Muscle of leg (tissue), 11 donors: ENCODE measurements around the gene NPSR1. TPM values are rescaled to one million over a fixed set of nuclear protein-coding genes. Genes with fewer than 3 reads are reported as not detected.

Experiments
- DNase-seq: peaks from one replicate; pipeline ENCODE4 v3.0.0; 2013
- H3K27ac ChIP-seq: one replicate; pipeline ENCODE4 v1.5.1; 2013; ENCODE audit warnings: mild to moderate bottlenecking, low read length, control low read depth
- H3K27me3 ChIP-seq: one replicate; pipeline ENCODE4 v1.6.1; 2013; ENCODE audit warnings: low read length; ENCODE audit not compliant: control insufficient read depth, insufficient read depth
- H3K36me3 ChIP-seq: one replicate; pipeline ENCODE4 v1.6.1; 2013; ENCODE audit warnings: low read length; ENCODE audit not compliant: control insufficient read depth, insufficient read depth
- H3K4me1 ChIP-seq: one replicate; pipeline ENCODE4 v1.6.1; 2013; ENCODE audit warnings: low read length; ENCODE audit not compliant: control insufficient read depth, insufficient read depth
- H3K4me3 ChIP-seq: one replicate; pipeline ENCODE4 v1.5.1; 2013; ENCODE audit warnings: low read length, control low read depth
- H3K9me3 ChIP-seq: replicated peaks from 2 replicates; pipeline ENCODE4 v1.6.1; 2013; ENCODE audit warnings: low read depth, low read length; ENCODE audit not compliant: control insufficient read depth
- WGBS: methylation state at CpG from one replicate; pipeline ENCODE4 v1.1.5; 2013; ENCODE audit warnings: missing lambda C conversion rate; ENCODE audit not compliant: insufficient coverage; 5-methylcytosine and 5-hydroxymethylcytosine counted together
- polyA plus RNA-seq, 8 donors: library from polyadenylated mRNA; unstranded; fragments of 120-200 nt; gene quantifications; one replicate each; pipeline versions ENCODE4 v1.2.1 to v1.2.3, GENCODE V29; 2013; ENCODE audit warnings: inconsistent platforms in 1 of 8, low replicate concordance in 1 of 8; ENCODE audit not compliant: insufficient read length in 8 of 8, insufficient read depth in 1 of 8
- total RNA-seq: library from RNA; stranded (reverse); fragments of 120-200 nt; gene quantifications from one replicate; pipeline ENCODE4 v1.2.4, GENCODE V29; 2013

The NPSR1 gene
- total and polyA plus RNA-seq, 9 donors, result 0.10 to 3.0 (median 1.8) TPM

DNA sequence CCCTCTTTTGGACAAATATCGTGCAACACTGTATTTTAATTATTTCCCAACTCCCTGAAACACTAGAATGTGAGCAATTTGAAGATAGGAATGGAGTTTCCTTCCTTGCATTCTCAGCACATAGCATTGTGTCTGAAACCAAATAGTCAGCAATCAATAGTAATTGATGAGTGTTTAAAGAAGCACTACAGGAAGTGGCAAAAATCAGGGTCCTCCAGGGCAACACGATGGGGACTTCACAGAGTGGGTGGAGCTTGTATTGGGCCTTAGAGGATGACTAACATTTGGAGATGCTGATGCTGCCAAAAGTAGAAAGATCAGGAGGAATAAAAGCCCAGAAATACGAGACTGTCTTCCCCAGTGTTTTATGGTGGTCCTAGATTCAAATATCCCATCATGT lies 94.9 kb downstream of the NPSR1 start:
- Histone ChIP-seq H3K27me3 (no peaks in the 10 kb centered on the region), H3K36me3 (no peaks in the 10 kb centered on the region), H3K4me1 (peaks cover 7% of the 10 kb centered on the region), H3K4me3 (no peak overlapping the region), H3K27ac (no peak overlapping the region), H3K9me3 (no peaks in the 10 kb centered on the region)
- no peak for DNase-seq
- 50% methylated on average over 1 of the region's 3 CpGs for WGBS

DNA sequence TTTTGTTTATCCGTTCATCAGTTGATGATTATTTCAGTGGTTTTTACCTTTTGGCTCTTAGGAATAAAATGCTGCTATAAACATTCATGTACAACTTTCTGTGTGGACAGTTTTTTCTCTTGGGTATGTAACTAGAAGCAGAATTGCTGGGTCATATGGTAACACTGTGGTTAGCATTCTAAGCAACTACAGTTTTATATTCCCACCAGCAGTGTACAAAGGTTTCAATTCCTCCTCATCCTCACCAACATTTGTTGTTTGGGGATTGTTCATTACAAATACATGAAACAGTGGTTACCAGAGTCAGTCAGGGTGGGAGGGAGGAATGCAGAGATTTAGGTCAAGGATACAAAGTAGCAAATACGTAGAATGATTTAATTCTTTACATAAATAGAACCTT lies 97.0 kb downstream of the NPSR1 start:
- H3K9me3 ChIP-seq, result no peaks in the 10 kb centered on the region
- no peaks in the 10 kb centered on the region for H3K27me3 ChIP-seq
- no peak for DNase-seq
- WGBS, result no CpG with 5 or more reads among the region's 2 CpGs
- H3K4me1 ChIP-seq, result no peaks in the 10 kb centered on the region
- H3K4me3 ChIP-seq, result no peak overlapping the region
- no peak overlapping the region for H3K27ac ChIP-seq
- H3K36me3 ChIP-seq, result no peaks in the 10 kb centered on the region

DNA sequence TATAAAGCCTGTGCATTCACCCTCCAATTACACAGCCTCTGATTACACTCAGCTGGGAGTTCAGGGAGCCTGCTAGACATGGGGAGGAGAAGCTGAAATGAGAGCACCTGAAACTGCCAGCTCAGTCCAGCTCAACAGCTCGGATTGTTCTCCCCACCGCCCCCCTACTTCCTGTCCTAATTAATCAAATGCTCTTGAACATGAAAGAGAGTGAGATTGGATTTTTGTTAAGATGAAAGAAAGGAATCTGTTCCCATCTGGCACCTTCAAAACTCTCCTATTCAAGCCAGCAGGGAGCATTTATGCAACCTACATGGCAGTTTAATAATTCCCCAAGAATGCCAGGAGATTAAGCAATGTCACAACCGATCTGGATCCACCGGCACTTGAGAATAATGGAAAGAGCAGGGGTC lies 98.0 kb downstream of the NPSR1 start:
- Histone ChIP-seq H3K4me1 (no peaks in the 10 kb centered on the region), H3K9me3 (no peaks in the 10 kb centered on the region), H3K4me3 (no peak overlapping the region), H3K36me3 (no peaks in the 10 kb centered on the region), H3K27me3 (no peaks in the 10 kb centered on the region), H3K27ac (no peak overlapping the region)
- WGBS, result no CpG with 5 or more reads among the region's 4 CpGs
- DNase-seq, result no peak

DNA sequence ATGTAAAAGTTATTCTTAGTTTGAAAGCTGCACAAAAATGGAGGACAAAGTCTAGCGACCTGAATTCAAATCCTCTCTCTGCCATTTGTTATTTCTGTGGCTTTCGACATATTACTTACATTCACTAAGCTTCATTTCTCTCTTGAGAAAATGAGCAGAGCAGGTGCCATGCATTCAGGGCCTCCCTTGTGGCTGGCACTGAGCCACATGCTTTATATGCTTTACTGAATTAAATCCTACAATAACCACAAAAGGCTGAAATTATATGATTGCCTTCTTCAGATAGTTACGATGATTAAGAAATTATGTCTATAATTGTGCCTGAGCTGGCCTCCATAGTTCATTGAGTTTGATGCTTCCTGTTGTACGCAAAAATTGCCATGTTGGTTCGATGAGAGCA lies 98.7 kb downstream of the NPSR1 start:
- no peaks in the 10 kb centered on the region for H3K4me1 ChIP-seq
- WGBS, result no CpG with 5 or more reads among the region's 5 CpGs
- no peaks in the 10 kb centered on the region for H3K27me3 ChIP-seq
- no peaks in the 10 kb centered on the region for H3K36me3 ChIP-seq
- H3K9me3 ChIP-seq, result no peaks in the 10 kb centered on the region
- H3K4me3 ChIP-seq, result no peak overlapping the region
- DNase-seq, result no peak
- H3K27ac ChIP-seq, result no peak overlapping the region

DNA sequence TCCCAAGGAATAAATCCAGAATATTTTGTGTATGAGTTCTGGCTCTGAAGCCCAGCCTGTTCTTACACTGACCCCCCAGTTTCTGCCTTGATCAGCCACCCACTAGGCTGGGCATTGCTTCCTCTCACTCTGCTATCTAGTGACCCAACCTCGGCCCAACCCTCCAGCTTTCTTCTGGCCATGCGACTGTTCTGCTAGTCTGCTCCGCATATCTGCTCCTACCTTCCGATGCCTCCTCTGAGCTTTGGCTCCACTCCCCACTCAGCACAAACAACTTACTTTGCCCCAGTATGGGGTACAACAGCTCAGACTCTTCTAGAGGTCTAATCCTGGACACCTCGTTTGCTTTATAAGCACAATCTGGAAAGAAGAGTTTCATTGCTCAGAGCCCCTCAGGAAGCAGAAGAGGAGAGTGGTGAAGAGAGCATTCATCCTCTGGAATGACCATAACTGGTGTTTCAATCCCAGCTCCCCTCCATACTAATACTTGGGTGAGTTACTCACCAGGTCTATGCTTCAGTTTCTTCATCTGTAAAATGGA lies 99.6 kb downstream of the NPSR1 start:
- H3K9me3 ChIP-seq, result no peaks in the 10 kb centered on the region
- no peak overlapping the region for H3K27ac ChIP-seq
- 75% methylated on average over 2 of the region's 5 CpGs for WGBS
- no peak overlapping the region for H3K4me3 ChIP-seq
- no peak for DNase-seq
- no peaks in the 10 kb centered on the region for H3K36me3 ChIP-seq
- no peaks in the 10 kb centered on the region for H3K4me1 ChIP-seq
- H3K27me3 ChIP-seq, result no peaks in the 10 kb centered on the region

DNA sequence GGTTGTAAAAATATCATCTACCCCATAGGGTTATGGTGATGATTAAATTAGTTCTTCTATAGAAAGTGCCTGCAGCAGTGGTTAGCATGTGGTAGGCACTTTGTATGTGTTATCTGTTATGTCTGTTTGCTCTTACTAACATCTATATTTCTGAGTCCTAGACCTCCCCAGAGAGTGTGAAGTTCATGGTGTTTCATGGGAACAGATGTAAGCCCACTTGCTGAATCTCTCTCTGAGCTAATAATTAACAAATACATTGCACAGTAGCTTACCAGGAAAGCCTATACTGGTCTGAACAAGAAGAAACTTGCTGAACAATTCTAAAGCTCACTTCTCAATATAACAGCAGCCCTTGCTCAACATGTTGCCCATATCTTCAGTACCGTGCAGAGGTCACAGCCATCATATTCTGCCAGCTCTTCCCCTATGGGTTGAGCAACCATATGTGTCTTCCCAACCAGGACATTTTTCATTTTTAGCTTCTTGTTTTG lies 100.1 kb downstream of the NPSR1 start:
- no peaks in the 10 kb centered on the region for H3K9me3 ChIP-seq
- no peaks in the 10 kb centered on the region for H3K27me3 ChIP-seq
- 92% methylated on average over 1 of the region's 1 CpG for WGBS
- H3K4me3 ChIP-seq, result no peak overlapping the region
- H3K4me1 ChIP-seq, result no peaks in the 10 kb centered on the region
- H3K27ac ChIP-seq, result no peak overlapping the region
- no peaks in the 10 kb centered on the region for H3K36me3 ChIP-seq
- no peak for DNase-seq

DNA sequence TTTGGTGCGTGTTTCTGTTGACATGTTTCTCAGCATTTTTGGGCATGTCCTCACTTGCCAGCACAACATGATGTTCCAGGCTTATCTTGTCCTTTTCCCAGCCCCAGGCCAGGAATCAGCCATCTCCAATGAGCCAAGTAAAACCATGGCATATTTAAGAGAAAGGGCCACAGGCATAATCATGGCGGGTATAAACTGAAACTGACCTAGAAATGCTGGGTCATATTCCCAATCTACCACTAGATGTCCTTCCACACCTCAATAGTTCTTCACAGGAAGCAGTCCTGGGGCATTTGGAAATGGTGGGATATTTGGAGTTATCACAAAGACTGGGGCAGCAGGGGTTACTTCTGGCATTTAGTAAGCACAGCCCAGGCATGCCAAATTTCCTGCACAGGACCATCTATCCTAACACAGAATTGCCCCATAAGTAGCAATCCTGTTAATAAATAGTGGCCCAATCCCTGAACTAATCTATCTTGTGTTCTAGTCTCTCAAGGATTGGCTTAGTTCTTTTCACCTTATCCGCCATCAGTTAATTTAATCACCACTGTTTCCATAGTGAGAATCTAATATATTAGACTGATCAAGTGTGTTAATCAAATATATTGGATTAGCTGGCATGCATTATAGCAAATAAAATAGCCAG lies 101.6 kb downstream of the NPSR1 start:
- no peaks in the 10 kb centered on the region for H3K27me3 ChIP-seq
- no peak for DNase-seq
- H3K27ac ChIP-seq, result no peak overlapping the region
- H3K4me3 ChIP-seq, result no peak overlapping the region
- no peaks in the 10 kb centered on the region for H3K9me3 ChIP-seq
- H3K36me3 ChIP-seq, result no peaks in the 10 kb centered on the region
- no peaks in the 10 kb centered on the region for H3K4me1 ChIP-seq
- 100% methylated on average over 1 of the region's 3 CpGs for WGBS

DNA sequence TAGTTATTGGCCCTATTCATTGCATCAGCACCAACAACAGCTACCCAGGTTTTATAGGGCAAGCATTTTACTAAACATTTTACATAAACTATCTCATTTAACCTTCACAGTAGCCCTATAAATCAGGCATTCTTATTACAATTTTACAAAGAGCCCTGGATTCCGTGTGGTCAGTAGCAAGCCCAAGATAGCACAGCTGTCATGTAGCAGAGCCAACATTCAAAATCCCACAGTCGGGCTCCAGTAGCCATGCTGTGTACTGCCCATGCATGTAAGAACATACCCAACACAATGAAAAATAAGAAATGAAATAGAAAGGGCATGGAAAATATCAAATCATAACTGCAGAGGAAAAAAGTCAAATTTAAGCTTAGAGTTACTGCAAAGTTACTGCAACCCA lies 102.3 kb downstream of the NPSR1 start:
- Histone ChIP-seq H3K4me3 (no peak overlapping the region), H3K4me1 (no peaks in the 10 kb centered on the region), H3K27me3 (no peaks in the 10 kb centered on the region), H3K9me3 (no peaks in the 10 kb centered on the region), H3K36me3 (no peaks in the 10 kb centered on the region), H3K27ac (no peak overlapping the region)
- no peak for DNase-seq
- 100% methylated on average over 1 of the region's 2 CpGs for WGBS

DNA sequence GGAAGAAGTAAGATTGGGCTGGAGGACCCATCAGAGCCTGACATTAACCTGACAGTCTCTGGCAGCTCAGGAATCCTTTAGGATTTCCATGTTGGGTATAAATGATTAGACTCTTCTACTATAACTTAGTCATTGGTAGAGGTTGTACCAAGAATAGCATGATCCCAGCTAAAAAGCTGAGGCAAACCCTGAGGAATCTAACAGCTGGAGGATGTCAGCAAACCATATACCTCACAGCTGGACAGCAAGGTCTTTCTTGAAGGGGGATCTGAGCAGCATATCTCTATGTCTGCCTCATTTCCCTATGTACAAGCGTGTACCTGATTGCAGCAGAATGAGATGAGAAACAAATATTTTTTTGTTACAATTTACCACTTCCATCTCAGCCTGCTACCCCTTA lies 103.2 kb downstream of the NPSR1 start:
- WGBS, result no CpG with 5 or more reads among the region's 1 CpG
- Histone ChIP-seq H3K4me3 (no peak overlapping the region), H3K36me3 (no peaks in the 10 kb centered on the region), H3K9me3 (no peaks in the 10 kb centered on the region), H3K27ac (no peak overlapping the region), H3K4me1 (no peaks in the 10 kb centered on the region), H3K27me3 (no peaks in the 10 kb centered on the region)
- no peak for DNase-seq

DNA sequence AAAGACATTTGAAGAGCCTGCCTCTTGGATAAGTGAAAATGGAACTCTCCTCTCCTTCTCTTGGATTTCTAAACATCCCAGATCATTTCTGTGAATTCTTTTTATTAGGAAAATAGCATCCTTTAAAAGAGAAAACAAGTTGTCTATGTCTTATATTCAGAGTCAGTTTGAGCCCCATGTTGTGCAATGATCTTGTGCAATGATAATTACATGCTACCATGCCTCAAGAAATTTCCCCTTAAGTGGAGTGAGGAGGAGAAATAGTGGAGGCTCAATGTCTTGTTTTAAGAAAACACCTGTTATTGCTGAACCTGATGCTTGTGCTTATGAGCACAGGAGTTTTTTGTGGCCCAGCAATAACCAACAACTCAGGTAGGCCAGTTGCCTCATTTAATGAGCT lies 103.6 kb downstream of the NPSR1 start:
- H3K4me3 ChIP-seq, result no peak overlapping the region
- H3K27ac ChIP-seq, result no peak overlapping the region
- no peak for DNase-seq

DNA sequence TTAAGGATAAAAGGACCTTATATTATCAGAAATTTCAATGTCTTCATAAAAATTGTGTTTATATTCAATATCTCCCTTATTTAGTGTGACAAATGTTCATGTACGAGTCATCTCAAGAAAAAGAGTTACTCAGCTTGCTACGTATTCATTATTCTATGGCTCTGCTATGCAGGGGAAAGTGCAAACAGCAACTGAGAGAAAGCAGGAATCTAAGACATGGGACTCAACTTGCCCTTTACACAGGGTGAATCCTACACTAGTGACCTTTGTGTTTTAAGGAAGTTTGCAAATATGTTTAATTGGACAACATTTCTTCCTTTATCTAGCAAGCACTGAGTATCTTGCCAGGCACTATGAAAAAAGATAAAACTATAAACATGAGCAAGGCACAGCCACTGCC lies 104.7 kb downstream of the NPSR1 start:
- Histone ChIP-seq H3K4me3 (no peak overlapping the region), H3K9me3 (no peaks in the 10 kb centered on the region), H3K4me1 (no peaks in the 10 kb centered on the region), H3K27ac (no peak overlapping the region), H3K27me3 (no peaks in the 10 kb centered on the region), H3K36me3 (no peaks in the 10 kb centered on the region)
- no CpG with 5 or more reads among the region's 2 CpGs for WGBS
- DNase-seq, result no peak

More for the DNA sequence above, 103.6 kb downstream of the NPSR1 start:
- Histone ChIP-seq H3K4me1 (no peaks in the 10 kb centered on the region), H3K36me3 (no peaks in the 10 kb centered on the region), H3K27me3 (no peaks in the 10 kb centered on the region), H3K9me3 (no peaks in the 10 kb centered on the region)
